Spleen (tissue), 11 donors: ENCODE results near the gene ZMYND8. TPM values are rescaled to one million over a fixed set of nuclear protein-coding genes. Genes with fewer than 3 reads are reported as not detected.
A peak's percentile ranks its signal among the peaks of the same experiment; 100 is the strongest.

ENCODE experiments used
- DNase-seq: peaks from one replicate; pipeline ENCODE4 v3.0.0-alpha.2; 2020
- H3K27ac ChIP-seq, 8 donors: fragments of 200-600 bp; sonication (generic) in 7 of 8; 1 replicate in 4 of 8; 2 replicates in 4 of 8; pipeline versions ENCODE4 v1.5.0 to v1.8.0; 2016 to 2021; ENCODE audit warnings: inconsistent platforms in 4 of 8, mild to moderate bottlenecking in 4 of 8, moderate library complexity in 1 of 8
- H3K27me3 ChIP-seq, 7 donors: fragments of 200-600 bp; sonication (generic) in 6 of 7; replicated peaks in 1 of 7; 1 replicate in 4 of 7; 2 replicates in 3 of 7; pipeline versions ENCODE4 v1.5.0 to v1.8.0; 2016 to 2021; ENCODE audit warnings: inconsistent platforms in 3 of 7, mild to moderate bottlenecking in 1 of 7
- H3K36me3 ChIP-seq, 6 donors: fragments of 200-600 bp; sonication (generic) in 5 of 6; 1 replicate in 4 of 6; 2 replicates in 2 of 6; pipeline versions ENCODE4 v1.5.0 to v1.8.0; 2016 to 2021; ENCODE audit warnings: inconsistent platforms in 2 of 6
- H3K4me1 ChIP-seq, 6 donors: fragments of 200-600 bp; sonication (generic) in 5 of 6; 1 replicate in 3 of 6; 2 replicates in 3 of 6; pipeline versions ENCODE4 v1.5.0 to v1.8.0; 2016 to 2021; ENCODE audit warnings: inconsistent platforms in 3 of 6
- H3K4me3 ChIP-seq, 8 donors: fragments of 200-600 bp; sonication (generic) in 7 of 8; 1 replicate in 4 of 8; 2 replicates in 4 of 8; pipeline versions ENCODE4 v1.5.0 to v1.8.0; 2016 to 2021; ENCODE audit warnings: inconsistent platforms in 4 of 8, mild to moderate bottlenecking in 4 of 8, moderate library complexity in 2 of 8
- H3K9me3 ChIP-seq, 8 donors: fragments of 200-600 bp; sonication (generic) in 7 of 8; 1 replicate in 4 of 8; 2 replicates in 4 of 8; pipeline versions ENCODE4 v1.5.0 to v1.8.0; 2016 to 2021; ENCODE audit warnings: inconsistent platforms in 4 of 8
- CTCF ChIP-seq, 11 experiments: fragments of 200-600 bp in 7 of 11; fragments of 450-650 bp in 4 of 11; sonication (generic) in 4 of 11; IDR thresholded peaks in 8 of 11; conservative IDR thresholded peaks in 3 of 11; 1 replicate in 7 of 11; 2 replicates in 4 of 11; pipeline versions ENCODE4 v1.4.0 to v1.8.0; 2016 to 2021; ENCODE audit warnings: antibody characterized with exemption in 11 of 11, inconsistent platforms in 4 of 11, mild to moderate bottlenecking in 1 of 11
- POLR2A ChIP-seq, 3 donors: fragments of 450-650 bp; IDR thresholded peaks; one replicate each; pipeline ENCODE4 v1.5.1; 2017; ENCODE audit warnings: antibody characterized with exemption in 3 of 3, mild to moderate bottlenecking in 1 of 3
- POLR2AphosphoS5 ChIP-seq, 3 donors: sonication (generic); formaldehyde crosslinking; IDR thresholded peaks; one replicate each; pipeline ENCODE4 v1.5.1; 2017; ENCODE audit warnings: antibody characterized with exemption in 3 of 3
- WGBS, 5 donors: extraction: QIAGEN DNeasy Blood & Tissue Kit in 3 of 5; methylation state at CpG; one replicate each; pipeline versions ENCODE4 v1.1.5 to v1.1.7; 2013 to 2018; 5-methylcytosine and 5-hydroxymethylcytosine counted together
- intact Hi-C: fragments of 100-400 bp; cut with DNase I; formaldehyde crosslinking; loops from one replicate; pipeline ENCODE4 v1.15.0; 2023; ENCODE audit warnings: low total_unique reads
- polyA plus RNA-seq, 3 donors: library from polyadenylated mRNA; stranded (reverse); fragments of 200-250 nt; gene quantifications; one replicate each; pipeline ENCODE4 v1.2.1, GENCODE V29; 2013
- total RNA-seq, 7 donors: library from RNA; depleted of rRNA in 3 of 7; stranded (reverse); fragments of >200 nt in 3 of 7; fragmentation: NEBNext Ultra II Directional in 4 of 7; extraction: Animal tissue kit (Norgen Biotek cat#: 25700) in 4 of 7; gene quantifications; one replicate each; pipeline versions ENCODE4 v1.1.0 to v1.2.1, GENCODE V29; 2016 to 2021
- donor health status: healthy with polysubstance abuse.
- donor health status: DM: no; HTN: no; CAD: no; lungs with moderate emphysema.
- donor health status: DM: no; HTN: no; CAD: no.
- donor health status: Bipolar disorder and iron deficiency.
- donor health status: healthy.
- donor health status: DM: no; HTN: no; CAD: no.
- donor health status: DM: yes; HTN: yes; CAD: no.

Gene ZMYND8
- total and polyA plus RNA-seq, 10 donors, result 12.5 to 64.0 (median 46.8) TPM

GRCh38 chr20:47183367-47183766, 173.1 kb downstream of the ZMYND8 start:
- WGBS, 5 donors, result 60 to 78% (median 72%) methylated on average over 9 of the region's 9 CpGs

GRCh38 chr20:47181056-47181862, 175.2 kb downstream of the ZMYND8 start:
- no peak overlapping the region for H3K27ac ChIP-seq
- H3K4me3 ChIP-seq, result no peak overlapping the region
- WGBS, 5 donors, result 72 to 79% (median 75%) methylated on average over 5 of the region's 5 CpGs
- intact Hi-C loops, result no loop called here
- no peaks in the 10 kb centered on the region for H3K9me3 ChIP-seq
- H3K27me3 ChIP-seq, result peaks cover 0 to 12% (median 0%) of the 10 kb centered on the region in 7 donors
- peak; percentile 53 for DNase-seq
- TF ChIP-seq POLR2AphosphoS5 (IDR thresholded peaks at IDR 0.05) (no peak), POLR2A (IDR thresholded peaks at IDR 0.05) (no peak), CTCF (IDR thresholded peaks at IDR 0.05 in 8 of 11, conservative IDR thresholded peaks at IDR 0.05 in 3 of 11) (no peak)
- no peaks in the 10 kb centered on the region for H3K4me1 ChIP-seq
- H3K36me3 ChIP-seq, result no peaks in the 10 kb centered on the region

More at GRCh38 chr20:47183367-47183766, 173.1 kb downstream of the ZMYND8 start:
- Histone ChIP-seq H3K27me3 (peaks cover 0 to 27% (median 0%) of the 10 kb centered on the region in 7 donors), H3K4me1 (no peaks in the 10 kb centered on the region), H3K4me3 (no peak overlapping the region), H3K36me3 (no peaks in the 10 kb centered on the region), H3K27ac (no peak overlapping the region), H3K9me3 (no peaks in the 10 kb centered on the region)
- TF ChIP-seq POLR2A (IDR thresholded peaks at IDR 0.05) (no peak), CTCF (IDR thresholded peaks at IDR 0.05 in 8 of 11, conservative IDR thresholded peaks at IDR 0.05 in 3 of 11) (no peak), POLR2AphosphoS5 (IDR thresholded peaks at IDR 0.05) (no peak)
- intact Hi-C loops, result no loop called here
- peak; percentile 14 for DNase-seq

- DNase-seq, result no peak
- Histone ChIP-seq H3K27me3 (peaks cover 0 to 15% (median 0%) of the 10 kb centered on the region in 7 donors), H3K9me3 (no peaks in the 10 kb centered on the region), H3K36me3 (no peaks in the 10 kb centered on the region), H3K4me1 (no peaks in the 10 kb centered on the region), H3K4me3 (no peak overlapping the region), H3K27ac (no peak overlapping the region)
- intact Hi-C loops, result no loop called here
- TF ChIP-seq POLR2AphosphoS5 (IDR thresholded peaks at IDR 0.05) (no peak), POLR2A (IDR thresholded peaks at IDR 0.05) (no peak), CTCF (IDR thresholded peaks at IDR 0.05 in 8 of 11, conservative IDR thresholded peaks at IDR 0.05 in 3 of 11) (no peak)
Observed at GRCh38 chr20:47179267-47179666, 177.2 kb downstream of the ZMYND8 start.

- Histone ChIP-seq H3K27ac (no peak overlapping the region), H3K36me3 (no peaks in the 10 kb centered on the region), H3K4me1 (no peaks in the 10 kb centered on the region), H3K27me3 (peaks cover 0 to 15% (median 0%) of the 10 kb centered on the region in 7 donors), H3K4me3 (no peak overlapping the region), H3K9me3 (no peaks in the 10 kb centered on the region)
- intact Hi-C loops, result no loop called here
- no peak for DNase-seq
- WGBS, 5 donors, result 70 to 91% (median 88%) methylated on average over 1 of the region's 1 CpG
- no peak for TF ChIP-seq POLR2A (IDR thresholded peaks at IDR 0.05)
- TF ChIP-seq CTCF (IDR thresholded peaks at IDR 0.05 in 8 of 11, conservative IDR thresholded peaks at IDR 0.05 in 3 of 11), result no peak
- TF ChIP-seq POLR2AphosphoS5 (IDR thresholded peaks at IDR 0.05), result no peak
Observed at GRCh38 chr20:47178851-47179250, 177.6 kb downstream of the ZMYND8 start.
